GM12875 (cell line): ENCODE measurements around the gene PRSS37.

Source experiments
- H3K4me3 ChIP-seq: one replicate; pipeline ENCODE4 v1.5.1; 2011; ENCODE audit warnings: low read depth, low read length, control low read depth
- TF ChIP-seq, protein P1 (sequence below): IDR thresholded peaks from 2 replicates; pipeline ENCODE4 v1.5.1; 2011; ENCODE audit warnings: low read depth, mild to moderate bottlenecking, control low read depth, inconsistent platforms, low read length, moderate library complexity, borderline replicate concordance; ENCODE audit not compliant: insufficient read depth

Gene PRSS37

DNA sequence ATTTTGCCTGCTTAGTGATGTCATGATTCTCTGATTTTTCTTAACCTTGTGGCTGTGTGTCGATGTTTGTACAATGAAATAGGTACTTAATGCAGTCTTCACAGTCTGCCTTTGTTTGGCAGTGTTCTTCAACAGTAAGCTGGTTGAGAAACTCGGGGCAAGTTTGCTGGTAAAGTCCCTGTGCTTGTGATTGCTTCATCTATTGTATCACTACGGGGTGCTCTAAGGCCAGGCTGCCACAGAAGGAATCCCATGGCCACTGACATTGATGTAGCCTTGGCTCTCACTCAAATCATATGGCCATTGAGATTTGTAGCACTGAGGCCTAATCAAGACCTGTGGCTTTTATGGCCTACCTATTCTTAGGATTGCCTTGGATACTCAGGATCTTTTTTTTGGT lies 33.5 kb upstream of the PRSS37 start:
- H3K4me3 ChIP-seq: no peak overlapping the region
- TF ChIP-seq, protein P1, sequence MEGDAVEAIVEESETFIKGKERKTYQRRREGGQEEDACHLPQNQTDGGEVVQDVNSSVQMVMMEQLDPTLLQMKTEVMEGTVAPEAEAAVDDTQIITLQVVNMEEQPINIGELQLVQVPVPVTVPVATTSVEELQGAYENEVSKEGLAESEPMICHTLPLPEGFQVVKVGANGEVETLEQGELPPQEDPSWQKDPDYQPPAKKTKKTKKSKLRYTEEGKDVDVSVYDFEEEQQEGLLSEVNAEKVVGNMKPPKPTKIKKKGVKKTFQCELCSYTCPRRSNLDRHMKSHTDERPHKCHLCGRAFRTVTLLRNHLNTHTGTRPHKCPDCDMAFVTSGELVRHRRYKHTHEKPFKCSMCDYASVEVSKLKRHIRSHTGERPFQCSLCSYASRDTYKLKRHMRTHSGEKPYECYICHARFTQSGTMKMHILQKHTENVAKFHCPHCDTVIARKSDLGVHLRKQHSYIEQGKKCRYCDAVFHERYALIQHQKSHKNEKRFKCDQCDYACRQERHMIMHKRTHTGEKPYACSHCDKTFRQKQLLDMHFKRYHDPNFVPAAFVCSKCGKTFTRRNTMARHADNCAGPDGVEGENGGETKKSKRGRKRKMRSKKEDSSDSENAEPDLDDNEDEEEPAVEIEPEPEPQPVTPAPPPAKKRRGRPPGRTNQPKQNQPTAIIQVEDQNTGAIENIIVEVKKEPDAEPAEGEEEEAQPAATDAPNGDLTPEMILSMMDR: no peak

DNA sequence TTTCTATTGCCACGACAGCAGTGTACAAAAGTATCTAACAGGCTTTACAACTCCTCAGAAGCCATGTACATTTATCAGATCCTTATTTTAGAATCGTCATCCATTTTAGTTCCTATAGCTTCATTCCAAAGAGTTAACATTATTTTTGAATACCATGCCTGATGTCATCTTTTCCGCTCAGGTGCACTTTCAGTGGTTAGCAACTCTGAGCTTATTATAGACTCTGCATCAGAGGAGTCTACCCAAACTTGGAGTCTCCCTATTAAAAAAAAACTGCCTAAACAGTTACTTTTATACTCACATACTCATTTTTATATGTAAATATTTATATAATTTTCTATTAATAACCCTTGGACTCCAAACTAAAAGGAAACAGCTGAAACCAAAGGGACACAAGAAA lies 31.6 kb upstream of the PRSS37 start:
- TF ChIP-seq, protein P1: no peak
- no peak overlapping the region for H3K4me3 ChIP-seq

DNA sequence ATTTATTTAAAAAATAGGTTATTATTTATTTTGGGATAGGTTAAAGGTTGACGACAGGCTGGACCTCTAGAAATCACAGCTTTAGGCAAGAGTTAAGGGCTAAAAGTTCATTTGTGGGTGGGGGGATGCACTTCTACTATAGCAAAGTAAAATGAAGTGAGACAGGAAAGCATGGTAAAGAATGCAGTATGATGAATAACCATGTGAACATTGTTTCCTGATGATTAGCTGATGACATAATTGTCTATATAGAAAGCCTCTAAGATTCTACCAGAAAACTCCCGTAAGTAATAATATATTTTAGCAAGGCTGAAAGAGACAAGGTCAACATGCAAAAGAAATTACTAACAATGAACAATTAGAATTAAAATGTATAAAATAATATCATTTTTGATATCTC lies 25.7 kb upstream of the PRSS37 start:
- H3K4me3 ChIP-seq: no peak overlapping the region
- TF ChIP-seq, protein P1: no peak

DNA sequence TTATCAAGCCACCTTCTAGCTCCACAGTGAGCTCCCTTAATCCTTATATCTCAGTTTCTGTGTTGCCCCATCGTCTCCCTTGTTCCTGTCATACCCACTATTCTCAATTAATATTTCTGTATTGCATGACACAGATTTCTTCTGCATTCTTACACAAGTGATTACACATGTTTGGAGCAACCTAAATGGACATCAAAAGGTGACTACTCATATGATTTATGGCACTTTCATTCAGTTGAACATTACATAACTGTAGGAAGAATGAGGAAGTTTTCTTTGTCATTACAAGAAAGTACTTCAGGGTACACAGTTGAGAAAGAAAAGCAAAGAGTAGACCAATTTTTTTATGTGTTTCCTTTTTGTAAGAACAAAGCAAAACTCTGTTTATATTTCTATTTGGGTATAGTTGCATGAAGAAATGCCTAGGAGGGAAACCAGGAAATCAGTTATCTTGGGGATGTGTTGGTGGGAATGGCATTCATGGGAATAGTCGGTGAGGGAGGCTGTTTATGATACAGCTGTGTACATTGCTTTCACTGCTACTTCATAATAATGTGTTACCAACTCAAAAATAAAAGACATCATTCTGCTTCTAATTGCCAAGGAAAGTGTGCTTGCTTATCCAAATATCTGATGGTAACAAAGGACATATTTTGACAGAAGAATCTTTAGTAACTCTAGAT lies 23.6 kb upstream of the PRSS37 start:
- no peak overlapping the region for H3K4me3 ChIP-seq
- TF ChIP-seq, protein P1: no peak

DNA sequence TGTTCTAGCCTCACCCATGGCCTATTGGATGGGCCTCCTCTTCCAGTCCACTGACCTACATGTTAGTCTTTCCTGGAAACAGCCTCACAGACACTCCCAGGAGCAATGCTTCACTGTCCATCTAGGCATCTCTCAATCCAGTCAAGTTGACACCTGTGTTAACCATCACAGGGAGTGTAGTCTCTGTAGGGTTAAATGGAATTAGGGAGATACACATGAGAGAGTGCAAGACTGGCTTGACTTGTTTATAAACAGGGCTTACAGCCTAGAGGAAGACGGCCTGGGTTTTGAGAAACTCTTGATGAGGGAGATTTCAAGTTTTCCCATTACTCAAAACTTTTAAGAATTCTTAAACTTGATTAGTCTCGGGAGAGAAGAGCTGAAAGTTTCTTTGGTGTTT lies 18.9 kb upstream of the PRSS37 start:
- no peak overlapping the region for H3K4me3 ChIP-seq
- TF ChIP-seq, protein P1: no peak

DNA sequence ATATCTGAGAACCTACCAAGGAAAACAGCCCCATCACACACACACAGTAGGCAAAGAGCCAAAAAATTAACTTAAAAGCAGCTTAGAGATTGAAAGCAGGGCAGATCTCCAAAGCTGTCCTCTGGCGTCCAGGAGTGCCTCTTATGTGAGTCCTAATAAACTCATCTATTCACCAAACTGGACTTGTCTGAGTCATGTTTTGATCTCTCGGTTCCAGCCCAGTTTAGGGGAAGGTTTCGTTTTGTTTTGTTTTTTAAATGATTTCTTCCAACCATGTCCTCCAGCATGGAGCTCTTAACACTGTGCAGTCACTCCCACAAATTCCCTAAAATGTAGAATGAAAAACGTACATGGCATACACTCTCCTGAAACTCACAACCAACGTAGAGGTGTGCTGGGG lies 6.7 kb upstream of the PRSS37 start:
- TF ChIP-seq, protein P1: no peak
- no peak overlapping the region for H3K4me3 ChIP-seq

DNA sequence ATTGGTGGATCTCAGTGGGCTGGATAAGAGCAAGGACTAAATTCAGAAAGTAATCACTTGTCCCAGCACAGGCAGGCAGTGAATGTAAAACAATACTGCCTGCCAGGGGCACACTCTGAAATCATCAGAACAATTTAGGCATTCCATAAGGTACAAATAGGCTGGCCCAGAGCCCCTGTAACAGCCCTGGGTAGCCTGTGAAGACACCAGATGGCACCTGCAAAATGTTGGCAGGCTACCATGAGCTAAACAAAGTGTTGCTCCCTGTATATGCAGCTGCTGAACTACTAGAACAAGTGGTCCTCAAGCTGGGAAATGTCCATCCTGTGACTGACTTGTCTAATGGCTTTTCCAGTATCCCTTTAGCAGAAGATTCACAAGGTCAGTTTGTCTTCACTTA lies 3.0 kb upstream of the PRSS37 start:
- no peak overlapping the region for H3K4me3 ChIP-seq
- TF ChIP-seq, protein P1: no peak
